ENCODE data around the gene ACO2.

DNA sequence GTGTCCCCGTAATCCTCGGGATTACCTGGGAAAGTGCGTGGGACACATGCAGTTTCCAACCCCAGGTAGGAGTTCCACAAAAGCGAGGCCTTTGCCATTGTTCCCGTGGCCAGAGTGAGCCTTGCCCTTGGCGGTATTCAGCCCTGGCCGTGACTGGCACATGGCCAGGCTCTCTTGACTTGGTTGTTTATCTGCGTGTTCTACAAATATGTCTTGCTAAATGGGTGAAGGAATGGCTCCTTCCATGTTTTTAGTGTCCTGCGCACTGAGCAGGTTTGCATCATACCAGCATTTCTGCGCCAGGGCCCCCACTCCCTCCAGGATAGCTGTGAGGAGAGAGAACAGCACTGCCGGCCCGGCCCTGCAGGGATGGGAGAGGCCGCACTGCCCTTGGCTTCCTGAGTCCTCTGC is 55.3 kb downstream of the ACO2 start:
- TF ChIP-seq, protein P1, sequence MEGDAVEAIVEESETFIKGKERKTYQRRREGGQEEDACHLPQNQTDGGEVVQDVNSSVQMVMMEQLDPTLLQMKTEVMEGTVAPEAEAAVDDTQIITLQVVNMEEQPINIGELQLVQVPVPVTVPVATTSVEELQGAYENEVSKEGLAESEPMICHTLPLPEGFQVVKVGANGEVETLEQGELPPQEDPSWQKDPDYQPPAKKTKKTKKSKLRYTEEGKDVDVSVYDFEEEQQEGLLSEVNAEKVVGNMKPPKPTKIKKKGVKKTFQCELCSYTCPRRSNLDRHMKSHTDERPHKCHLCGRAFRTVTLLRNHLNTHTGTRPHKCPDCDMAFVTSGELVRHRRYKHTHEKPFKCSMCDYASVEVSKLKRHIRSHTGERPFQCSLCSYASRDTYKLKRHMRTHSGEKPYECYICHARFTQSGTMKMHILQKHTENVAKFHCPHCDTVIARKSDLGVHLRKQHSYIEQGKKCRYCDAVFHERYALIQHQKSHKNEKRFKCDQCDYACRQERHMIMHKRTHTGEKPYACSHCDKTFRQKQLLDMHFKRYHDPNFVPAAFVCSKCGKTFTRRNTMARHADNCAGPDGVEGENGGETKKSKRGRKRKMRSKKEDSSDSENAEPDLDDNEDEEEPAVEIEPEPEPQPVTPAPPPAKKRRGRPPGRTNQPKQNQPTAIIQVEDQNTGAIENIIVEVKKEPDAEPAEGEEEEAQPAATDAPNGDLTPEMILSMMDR (IDR thresholded peaks at IDR 0.05): peak in 1 of 6 experiments; percentile 10
- no peak for TF ChIP-seq POLR2A (IDR thresholded peaks at IDR 0.05)

All from upper lobe of left lung (tissue), 4 donors.